Parathyroid adenoma (tissue), 2 donors: ENCODE results near the gene OBP2B.
A peak's percentile ranks its signal among the peaks of the same experiment; 100 is the strongest.

Experiments used
- H2AFZ ChIP-seq: fragments of 300-600 bp; sonication (generic); one replicate; pipeline ENCODE4 v1.7.0; 2017; ENCODE audit warnings: antibody characterized with exemption, mild to moderate bottlenecking
- H3K27ac ChIP-seq: fragments of 300-600 bp; sonication (generic); one replicate; pipeline ENCODE4 v1.7.0; 2017
- H3K27me3 ChIP-seq: fragments of 300-600 bp; sonication (generic); one replicate; pipeline ENCODE4 v1.7.0; 2017; ENCODE audit warnings: low read length; ENCODE audit not compliant: control insufficient read depth, insufficient read depth
- H3K36me3 ChIP-seq: fragments of 300-600 bp; sonication (generic); one replicate; pipeline ENCODE4 v1.7.0; 2017; ENCODE audit warnings: low read length; ENCODE audit not compliant: control insufficient read depth, insufficient read depth
- H3K4me1 ChIP-seq: fragments of 300-600 bp; sonication (generic); one replicate; pipeline ENCODE4 v1.7.0; 2017; ENCODE audit warnings: control low read depth
- H3K4me2 ChIP-seq: fragments of 300-600 bp; sonication (generic); one replicate; pipeline ENCODE4 v1.7.0; 2017; ENCODE audit warnings: low read length
- H3K4me3 ChIP-seq: fragments of 300-600 bp; sonication (generic); one replicate; pipeline ENCODE4 v1.7.0; 2017; ENCODE audit warnings: low read depth, low read length
- H3K79me2 ChIP-seq: fragments of 300-600 bp; sonication (generic); one replicate; pipeline ENCODE4 v1.7.0; 2017; ENCODE audit warnings: control low read depth
- H3K9ac ChIP-seq: fragments of 300-600 bp; sonication (generic); one replicate; pipeline ENCODE4 v1.7.0; 2017; ENCODE audit warnings: mild to moderate bottlenecking
- H3K9me3 ChIP-seq: fragments of 300-600 bp; sonication (generic); one replicate; pipeline ENCODE4 v1.7.0; 2017; ENCODE audit warnings: low read length; ENCODE audit not compliant: control insufficient read depth
- CTCF ChIP-seq: fragments of 300-600 bp; sonication (generic); IDR thresholded peaks from one replicate; pipeline ENCODE4 v1.7.0; 2017; ENCODE audit warnings: antibody characterized with exemption, mild to moderate bottlenecking
- donor health status: primary hyperparathyroidism.

Gene OBP2B

GRCh38 chr9:133165452-133165730 lies 43.7 kb downstream of the OBP2B start:
- Histone ChIP-seq H3K36me3 (no peaks in the 10 kb centered on the region), H3K27ac (no peak overlapping the region), H3K9me3 (no peaks in the 10 kb centered on the region), H3K9ac (no peak overlapping the region), H3K4me1 (no peaks in the 10 kb centered on the region), H2AFZ (no peak overlapping the region), H3K4me2 (no peak overlapping the region), H3K79me2 (no peaks in the 10 kb centered on the region), H3K4me3 (no peak overlapping the region), H3K27me3 (no peaks in the 10 kb centered on the region)
- no peak for TF ChIP-seq CTCF

GRCh38 chr9:133164191-133164590 lies 44.9 kb downstream of the OBP2B start:
- no peak overlapping the region for H3K9ac ChIP-seq
- TF ChIP-seq CTCF, result no peak
- H2AFZ ChIP-seq, result peak overlapping the region; percentile 78
- H3K27ac ChIP-seq, result no peak overlapping the region
- H3K4me2 ChIP-seq, result peak overlapping the region; percentile 66
- H3K36me3 ChIP-seq, result no peaks in the 10 kb centered on the region
- H3K4me1 ChIP-seq, result no peaks in the 10 kb centered on the region
- peak overlapping the region; percentile 58 for H3K4me3 ChIP-seq
- H3K9me3 ChIP-seq, result no peaks in the 10 kb centered on the region
- no peaks in the 10 kb centered on the region for H3K79me2 ChIP-seq
- no peaks in the 10 kb centered on the region for H3K27me3 ChIP-seq

- no peak within 1 kb of the TSS for H3K9ac ChIP-seq
- H3K79me2 ChIP-seq, result no peaks in the 10 kb centered on the region
- no peaks in the 10 kb centered on the region for H3K27me3 ChIP-seq
- peak within 1 kb of the TSS; percentile 66 for H3K4me2 ChIP-seq
- H3K27ac ChIP-seq, result no peak within 1 kb of the TSS
- peak within 1 kb of the TSS; percentile 78 for H2AFZ ChIP-seq
- no peak for TF ChIP-seq CTCF
- peak within 1 kb of the TSS; percentile 58 for H3K4me3 ChIP-seq
- no peaks in the 10 kb centered on the region for H3K9me3 ChIP-seq
- no peaks in the 10 kb centered on the region for H3K4me1 ChIP-seq
- no peaks in the 10 kb centered on the region for H3K36me3 ChIP-seq
These were observed 45.4 kb downstream of the OBP2B start, which contains the start of gene GBGT1 for GRCh38 chr9:133163504-133164172. TSS of gene GBGT1 (minus strand) at chr9:133163914. CDS start at chr9:133162412, 1,502 bp downstream.

GRCh38 chr9:133162861-133163503 lies 46.1 kb downstream of the OBP2B start:
- H3K27ac ChIP-seq, result no peak overlapping the region
- H3K9me3 ChIP-seq, result no peaks in the 10 kb centered on the region
- no peak for TF ChIP-seq CTCF
- H3K36me3 ChIP-seq, result no peaks in the 10 kb centered on the region
- H2AFZ ChIP-seq, result peak overlapping the region; percentile 78
- no peaks in the 10 kb centered on the region for H3K27me3 ChIP-seq
- no peaks in the 10 kb centered on the region for H3K4me1 ChIP-seq
- H3K4me2 ChIP-seq, result peak overlapping the region; percentile 66
- H3K4me3 ChIP-seq, result peak overlapping the region; percentile 58
- H3K79me2 ChIP-seq, result no peaks in the 10 kb centered on the region
- H3K9ac ChIP-seq, result no peak overlapping the region

GRCh38 chr9:133161547-133161950 lies 47.5 kb downstream of the OBP2B start:
- no peaks in the 10 kb centered on the region for H3K27me3 ChIP-seq
- H3K9me3 ChIP-seq, result no peaks in the 10 kb centered on the region
- H3K27ac ChIP-seq, result no peak overlapping the region
- H3K9ac ChIP-seq, result no peak overlapping the region
- H2AFZ ChIP-seq, result no peak overlapping the region
- no peaks in the 10 kb centered on the region for H3K36me3 ChIP-seq
- H3K4me2 ChIP-seq, result no peak overlapping the region
- no peak for TF ChIP-seq CTCF
- no peaks in the 10 kb centered on the region for H3K79me2 ChIP-seq
- H3K4me1 ChIP-seq, result no peaks in the 10 kb centered on the region
- H3K4me3 ChIP-seq, result no peak overlapping the region
